Measurements from ENCODE around the gene DCAF8.

The DCAF8 gene

GRCh38 chr1:160220301-160220700 lies 42.0 kb downstream of the DCAF8 start:
- H3K4me3 ChIP-seq (ENCODE audit: low read length), result no peak overlapping the region
- DNase-seq (ENCODE audit: low read depth), result no peak
- TF ChIP-seq CTCF (IDR thresholded peaks at IDR 0.05; ENCODE audit: insufficient read depth, low read depth, low read length, missing control alignments), result no peak

GRCh38 chr1:160219062-160219929 lies 43.1 kb downstream of the DCAF8 start:
- no peak overlapping the region for H3K4me3 ChIP-seq (ENCODE audit: low read length)
- peak; percentile 84 for DNase-seq (ENCODE audit: low read depth)
- TF ChIP-seq CTCF (IDR thresholded peaks at IDR 0.05; ENCODE audit: insufficient read depth, low read depth, low read length, missing control alignments), result peak; percentile 69

GRCh38 chr1:160217481-160218051 lies 44.8 kb downstream of the DCAF8 start:
- TF ChIP-seq CTCF (IDR thresholded peaks at IDR 0.05; ENCODE audit: insufficient read depth, low read depth, low read length, missing control alignments), result no peak
- no peak overlapping the region for H3K4me3 ChIP-seq (ENCODE audit: low read length)
- DNase-seq (ENCODE audit: low read depth), result peak; percentile 89

- H3K4me3 ChIP-seq (ENCODE audit: low read length), result no peak overlapping the region
- no peak for TF ChIP-seq CTCF (IDR thresholded peaks at IDR 0.05; ENCODE audit: insufficient read depth, low read depth, low read length, missing control alignments)
- DNase-seq (ENCODE audit: low read depth), result no peak
Measured at GRCh38 chr1:160216301-160216700, 46.0 kb downstream of the DCAF8 start.

- DNase-seq (ENCODE audit: low read depth), result peak; percentile 38
- TF ChIP-seq CTCF (IDR thresholded peaks at IDR 0.05; ENCODE audit: insufficient read depth, low read depth, low read length, missing control alignments), result no peak
- no peak overlapping the region for H3K4me3 ChIP-seq (ENCODE audit: low read length)
Measured at GRCh38 chr1:160214481-160215140, 47.7 kb downstream of the DCAF8 start.

GRCh38 chr1:160211046-160211790 lies 51.1 kb downstream of the DCAF8 start:
- no peak for TF ChIP-seq CTCF (IDR thresholded peaks at IDR 0.05; ENCODE audit: insufficient read depth, low read depth, low read length, missing control alignments)
- no peak for DNase-seq (ENCODE audit: low read depth)
- H3K4me3 ChIP-seq (ENCODE audit: low read length), result no peak overlapping the region
